Stimulated activated CD8-positive, alpha-beta memory T cell treated with anti-CD3 and anti-CD28 coated beads, Interleukin-12 subunit alpha, Interleukin-12 subunit beta, amount 100 ng/mL, for 24 hours (primary cell): ENCODE data around the gene GLMP.
"Not testable (repeated sequence)": the region's sequence is repeated elsewhere in the genome, so short reads cannot be mapped to it uniquely, and the experiment has no call there.

Experiments
- DNase-seq: peaks from one replicate; pipeline ENCODE4 v3.0.0-alpha.2; 2020; ENCODE audit errors: extremely low read depth

The GLMP gene, protein sequence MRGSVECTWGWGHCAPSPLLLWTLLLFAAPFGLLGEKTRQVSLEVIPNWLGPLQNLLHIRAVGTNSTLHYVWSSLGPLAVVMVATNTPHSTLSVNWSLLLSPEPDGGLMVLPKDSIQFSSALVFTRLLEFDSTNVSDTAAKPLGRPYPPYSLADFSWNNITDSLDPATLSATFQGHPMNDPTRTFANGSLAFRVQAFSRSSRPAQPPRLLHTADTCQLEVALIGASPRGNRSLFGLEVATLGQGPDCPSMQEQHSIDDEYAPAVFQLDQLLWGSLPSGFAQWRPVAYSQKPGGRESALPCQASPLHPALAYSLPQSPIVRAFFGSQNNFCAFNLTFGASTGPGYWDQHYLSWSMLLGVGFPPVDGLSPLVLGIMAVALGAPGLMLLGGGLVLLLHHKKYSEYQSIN

DNA sequence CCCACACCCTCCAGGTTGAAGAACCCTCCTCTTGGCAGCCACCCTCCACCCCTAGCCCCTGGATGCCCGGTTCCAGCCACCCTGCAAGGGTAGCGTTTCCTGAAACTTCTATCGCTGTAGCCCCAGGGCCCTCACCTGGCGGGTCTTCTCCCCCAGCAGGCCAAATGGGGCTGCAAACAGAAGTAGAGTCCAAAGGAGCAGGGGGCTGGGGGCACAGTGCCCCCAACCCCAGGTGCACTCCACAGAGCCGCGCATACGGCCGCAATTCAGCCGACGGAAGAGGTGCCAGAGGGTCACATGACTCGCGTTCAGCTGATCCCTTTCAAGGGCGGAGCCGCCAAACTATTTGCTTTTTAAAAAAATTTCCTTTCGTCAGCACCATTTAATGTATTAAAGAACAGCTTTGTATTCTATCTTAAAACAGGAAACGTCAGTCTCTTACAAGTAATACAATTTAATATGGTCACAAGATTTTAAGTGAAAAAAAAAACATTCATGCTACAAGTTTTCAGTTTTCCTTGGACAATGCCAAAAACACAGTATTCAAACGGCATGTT lies at the start of gene GLMP:
TSS of gene GLMP (minus strand) at position 289 of the 557 bp plus-strand sequence. CDS start at position 255, 34 bp downstream.
- DNase-seq, result no peak

DNA sequence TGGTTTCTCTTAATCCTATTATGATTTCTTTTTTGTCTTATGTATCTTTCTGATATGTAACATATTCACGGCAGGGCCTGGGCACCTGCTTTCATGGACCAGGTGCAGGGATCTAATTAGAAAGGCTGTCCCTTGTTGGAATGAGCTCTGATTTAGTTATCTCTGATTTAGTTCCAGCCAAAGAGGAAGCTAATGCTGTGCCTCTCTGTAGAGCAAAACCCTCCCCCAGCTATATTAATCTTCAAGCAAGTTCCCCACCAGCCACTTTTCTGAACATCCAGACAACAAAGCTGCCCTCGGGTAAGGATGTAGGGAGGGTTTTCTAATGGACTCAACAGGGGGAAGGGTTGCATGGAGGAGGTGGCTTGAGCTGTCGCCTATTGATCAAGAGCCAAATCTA lies 48.9 kb upstream of the GLMP start:
- no peak for DNase-seq

DNA sequence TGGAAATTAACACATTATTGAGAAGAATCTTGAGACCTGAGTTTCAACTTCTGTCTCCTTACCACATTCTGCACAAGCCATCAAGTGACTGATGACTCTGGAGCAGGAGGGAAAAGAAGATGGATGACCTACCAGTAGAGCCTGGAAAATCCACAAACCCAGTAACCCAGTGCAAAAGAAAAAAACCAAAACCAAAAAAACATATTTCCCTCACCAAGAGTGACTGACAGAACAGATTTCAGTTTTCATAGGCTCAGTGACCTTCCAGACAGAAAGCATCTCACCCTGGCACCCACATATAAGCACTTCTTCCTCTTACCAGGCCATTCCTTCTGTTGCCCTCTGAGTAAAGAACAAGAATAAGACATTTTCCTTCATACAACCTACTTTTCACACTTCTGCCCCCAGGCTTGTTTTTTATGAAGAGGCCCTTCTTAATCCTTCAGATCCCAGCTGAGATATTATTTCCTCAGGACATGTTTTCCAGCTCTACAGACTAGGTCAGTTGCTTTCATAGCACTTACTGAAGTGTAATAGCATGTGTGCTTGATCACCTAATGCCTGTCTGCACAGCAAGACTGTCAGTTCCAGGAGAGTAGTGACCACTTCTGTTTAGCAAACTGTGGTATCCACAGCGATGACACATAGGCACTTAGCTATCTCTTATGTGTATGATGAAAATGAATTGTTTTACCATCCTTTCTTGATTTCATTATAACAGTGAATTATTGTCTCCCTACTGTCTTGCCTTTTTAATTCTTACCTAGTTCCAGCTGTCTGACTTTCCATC lies 46.9 kb upstream of the GLMP start:
- no peak for DNase-seq

DNA sequence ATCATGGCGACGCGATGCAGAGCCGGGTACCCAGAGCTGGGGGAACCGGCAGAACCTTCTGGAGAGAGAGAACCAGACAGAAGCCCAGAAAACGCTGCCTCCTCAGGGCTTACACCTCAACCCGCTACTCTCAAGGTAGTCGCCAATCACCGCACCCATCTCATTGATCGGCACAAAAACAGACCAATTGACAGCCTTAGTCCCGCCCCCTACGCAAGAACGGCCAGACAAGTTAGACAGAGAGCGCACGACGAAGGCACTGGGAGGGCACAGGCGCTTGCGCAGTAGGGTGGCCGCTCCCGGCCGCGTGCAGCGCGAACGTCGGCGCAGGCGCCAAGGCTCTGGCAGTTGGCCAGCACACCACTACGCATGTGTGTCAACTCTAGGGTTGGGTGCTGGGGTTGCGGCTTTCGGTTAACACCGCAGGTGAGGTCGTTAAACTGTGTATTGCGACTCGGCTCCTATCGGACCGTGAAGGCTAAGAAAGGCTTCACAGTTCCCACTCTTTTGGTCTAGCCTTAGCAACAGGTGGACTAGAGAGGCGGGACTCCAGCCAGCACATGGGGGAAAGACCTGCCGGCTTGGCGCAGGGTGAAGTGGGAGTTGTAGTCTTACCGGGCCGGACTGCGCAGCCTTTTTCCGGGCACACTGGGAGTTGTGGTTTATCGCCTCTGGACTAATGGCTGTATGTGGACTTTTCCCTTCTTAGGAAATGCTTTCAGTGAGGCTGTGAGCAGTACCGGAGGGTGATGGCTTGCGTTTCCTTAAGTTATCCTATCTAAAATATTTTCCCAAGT lies 42.9 kb upstream of the GLMP start, which contains the start of the genes CCT3 and TSACC:
TSS of gene CCT3 (minus strand) at position 113 of the 797 bp plus-strand sequence. CDS start at position 5, 108 bp downstream.
TSS of gene TSACC (plus strand) at position 347 of the 797 bp plus-strand sequence. CDS start 1,232 bp downstream, outside the sequence.
- peak; percentile 96 for DNase-seq

DNA sequence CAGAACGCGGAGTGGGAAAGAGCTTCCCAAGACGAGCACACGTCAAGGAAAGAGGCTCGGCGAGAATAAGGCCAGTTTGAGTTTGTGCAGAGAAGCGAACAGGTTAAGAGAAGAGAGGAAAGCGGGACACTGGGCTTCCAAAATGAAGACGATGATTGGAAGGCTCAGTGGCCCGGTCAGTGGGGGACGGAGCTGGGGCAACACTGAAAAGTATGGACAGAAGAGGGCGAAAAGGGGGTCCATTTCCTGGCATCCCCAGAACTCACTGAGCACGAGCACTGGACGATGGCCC lies 42.4 kb upstream of the GLMP start:
- DNase-seq, result no peak

DNA sequence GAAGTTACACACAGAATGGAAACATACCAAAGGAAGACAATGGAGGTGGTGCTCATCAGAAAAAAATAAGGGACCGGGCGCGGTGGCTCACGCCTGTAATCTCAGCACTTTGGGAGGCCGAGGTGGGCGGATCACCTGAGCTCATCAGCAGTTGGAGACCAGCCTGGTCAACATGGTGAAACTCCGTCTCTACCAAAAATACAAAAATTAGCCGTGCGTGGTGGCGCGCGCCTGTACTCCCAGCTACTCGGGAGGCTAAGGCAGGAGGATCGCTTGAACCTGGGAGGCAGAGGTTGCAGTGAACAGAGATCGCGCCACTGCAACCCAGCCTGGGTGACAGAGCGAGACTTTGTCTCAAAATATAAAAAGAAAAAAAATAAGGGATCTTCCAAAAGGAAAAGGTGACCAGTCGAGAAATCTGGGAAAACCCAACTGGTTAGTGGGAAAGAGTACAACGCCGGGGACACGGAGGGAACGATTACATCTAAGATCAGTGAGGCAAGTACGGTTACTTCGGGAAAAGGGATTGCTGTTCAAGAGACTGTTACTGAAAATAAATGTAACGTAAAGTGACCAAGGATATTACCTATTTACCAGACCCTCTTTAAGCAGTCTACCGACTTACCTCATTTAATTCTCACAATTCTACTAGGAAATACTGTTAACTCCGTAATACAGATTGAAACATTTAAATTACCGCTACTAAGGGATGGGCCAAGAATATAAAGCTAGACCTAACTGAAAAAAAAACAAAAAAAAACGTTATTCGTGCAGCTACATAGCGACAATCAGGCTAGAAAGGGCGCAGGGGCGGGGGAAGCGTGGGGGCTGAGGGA lies 41.8 kb upstream of the GLMP start:
- DNase-seq, result no peak

DNA sequence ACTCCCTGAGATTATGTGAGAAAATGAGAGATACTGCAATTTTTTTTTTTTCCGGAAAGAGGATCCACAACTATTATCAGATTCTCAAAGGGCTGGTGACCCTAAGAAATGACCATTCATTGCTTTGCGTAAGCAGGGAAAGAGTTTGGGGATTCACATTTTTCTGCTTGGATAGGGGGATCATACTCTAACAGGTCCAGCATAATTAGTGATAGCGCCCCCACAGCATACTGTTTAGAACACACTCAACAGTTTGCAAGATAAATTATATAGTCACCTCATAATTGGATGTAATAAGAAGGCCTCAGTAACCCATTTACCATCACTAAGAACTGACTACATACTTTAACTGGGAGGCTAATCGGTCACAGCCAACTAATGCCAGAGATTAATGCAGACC lies 40.8 kb upstream of the GLMP start:
- no peak for DNase-seq

DNA sequence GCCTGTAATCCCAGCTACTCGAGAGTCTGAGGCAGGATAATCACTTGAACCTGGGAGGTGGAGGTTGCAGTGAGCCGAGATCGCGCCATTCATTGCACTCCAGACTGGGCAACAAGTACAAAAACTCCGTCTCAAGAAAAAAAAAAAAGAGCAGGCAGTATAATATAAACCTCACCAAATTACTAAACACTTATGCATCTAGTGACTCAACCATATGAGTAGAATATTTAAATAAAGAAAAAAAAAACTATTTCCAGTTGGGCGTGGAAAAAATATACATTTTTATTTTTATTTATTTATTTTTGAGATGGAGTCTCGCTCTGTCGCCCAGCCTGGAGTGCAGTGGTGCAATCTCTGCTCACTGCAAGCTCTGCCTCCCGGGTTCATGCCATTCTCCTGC lies 27.7 kb upstream of the GLMP start:
- not testable (repeated sequence) for DNase-seq

DNA sequence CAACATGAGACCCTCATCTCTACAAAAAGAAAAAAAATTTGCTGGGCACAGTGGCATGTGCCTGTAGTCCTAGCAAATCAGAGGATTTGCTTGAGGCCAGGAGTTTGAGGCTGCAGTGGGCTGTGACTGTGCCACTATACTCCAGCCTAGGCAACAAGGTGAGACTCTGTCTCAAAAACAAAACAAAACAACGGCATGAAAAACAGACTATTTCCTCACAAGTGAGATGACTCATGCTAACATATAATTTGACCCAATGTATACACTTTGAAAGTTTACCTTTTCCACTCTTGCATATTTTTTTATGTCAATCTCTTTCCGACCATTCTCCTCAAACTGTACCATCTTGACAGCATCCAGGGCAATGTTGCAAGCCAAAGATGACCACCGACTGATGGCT lies 25.1 kb upstream of the GLMP start:
- no peak for DNase-seq

DNA sequence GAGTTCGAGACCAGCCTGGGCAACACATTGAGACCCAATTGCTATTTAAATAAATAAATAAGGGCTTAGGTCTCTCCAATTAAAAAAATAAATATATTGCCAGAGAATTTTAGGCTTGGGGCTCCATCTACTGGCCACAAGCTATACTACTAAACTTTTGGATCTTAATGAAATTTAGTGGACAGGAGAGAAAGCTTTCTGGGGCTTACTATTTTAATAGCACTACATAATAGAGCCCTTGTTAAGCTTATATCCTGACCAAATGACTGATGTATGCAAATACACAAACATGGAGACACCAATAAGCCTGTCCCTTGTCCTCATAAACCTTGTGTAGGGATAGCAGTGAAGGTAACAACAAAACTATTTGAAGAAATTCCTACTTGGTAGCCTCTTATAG lies 24.2 kb upstream of the GLMP start:
- DNase-seq, result no peak

DNA sequence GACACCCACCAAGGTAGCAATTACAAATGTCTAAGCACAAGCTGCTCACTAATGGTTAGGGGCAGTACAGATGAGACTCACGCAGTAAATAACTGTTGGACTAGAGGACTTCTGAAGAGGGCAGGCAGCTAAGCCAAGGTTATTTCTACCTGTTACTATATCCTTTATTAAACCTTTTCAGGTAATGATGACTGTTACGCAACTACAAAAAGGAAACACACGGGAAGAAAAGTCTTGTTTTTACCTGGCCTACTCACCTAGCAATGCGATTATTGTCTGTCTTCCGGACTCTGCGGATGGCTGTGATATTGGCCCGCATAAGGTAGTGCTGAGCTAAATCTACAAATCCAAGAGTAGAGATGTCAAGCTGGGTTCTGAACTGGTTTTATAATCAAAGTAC lies 21.4 kb upstream of the GLMP start:
- DNase-seq, result no peak

DNA sequence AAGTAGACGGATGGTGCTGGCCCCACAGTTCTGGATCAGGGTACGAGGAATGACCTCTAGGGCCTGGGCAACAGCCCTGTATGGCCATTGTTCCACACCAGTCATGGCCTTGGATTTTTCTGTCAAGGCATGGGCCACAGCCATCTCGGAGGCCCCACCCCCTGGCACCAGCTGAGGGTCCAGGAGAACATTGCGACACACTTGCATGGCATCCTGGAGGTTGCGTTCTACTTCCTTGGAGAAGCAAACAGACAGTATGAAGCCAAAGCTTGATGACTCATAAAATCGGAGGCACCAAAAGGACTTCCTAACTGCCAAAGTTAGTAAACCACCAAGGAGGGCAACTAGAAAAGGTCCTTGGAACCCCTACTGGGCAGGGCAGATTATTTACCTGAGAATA lies 15.5 kb upstream of the GLMP start:
- no peak for DNase-seq

DNA sequence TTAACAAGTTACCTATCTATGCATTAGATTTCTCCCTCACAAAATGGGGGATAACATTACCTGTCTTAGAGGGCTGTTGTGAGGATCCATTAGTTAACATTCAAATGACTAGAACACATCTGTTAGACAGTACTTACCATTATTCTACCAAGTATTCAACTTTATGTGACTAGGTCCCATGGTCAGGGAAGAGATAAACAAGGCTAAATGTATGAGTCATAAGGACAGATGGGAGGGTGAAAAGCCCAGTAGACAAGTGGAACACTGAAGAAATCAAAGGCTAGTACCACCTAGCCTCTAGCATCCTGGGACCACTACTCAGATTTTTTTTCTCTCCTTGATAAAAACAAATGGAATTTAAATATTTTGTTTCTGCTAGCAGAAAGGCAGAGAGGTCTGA lies 12.6 kb upstream of the GLMP start:
- no peak for DNase-seq

DNA sequence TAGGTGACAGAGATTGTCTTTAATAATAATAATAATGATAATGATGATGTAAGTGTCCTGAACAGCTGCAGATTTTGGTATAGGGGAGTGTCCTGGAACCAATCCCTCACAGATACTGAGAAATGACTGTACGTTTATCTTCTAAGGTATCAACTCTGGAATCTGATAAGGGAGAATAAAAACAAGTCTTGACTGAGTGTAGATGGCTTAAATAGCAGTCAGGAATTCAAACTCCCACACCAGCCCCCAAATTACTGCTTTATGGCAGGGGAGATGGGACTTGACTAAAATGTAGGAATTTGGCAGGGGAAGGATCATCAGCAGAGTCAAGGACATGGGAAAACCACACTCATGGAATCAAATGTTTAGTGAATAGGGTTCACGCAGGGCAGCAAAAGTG lies 9.7 kb upstream of the GLMP start:
- no peak for DNase-seq

DNA sequence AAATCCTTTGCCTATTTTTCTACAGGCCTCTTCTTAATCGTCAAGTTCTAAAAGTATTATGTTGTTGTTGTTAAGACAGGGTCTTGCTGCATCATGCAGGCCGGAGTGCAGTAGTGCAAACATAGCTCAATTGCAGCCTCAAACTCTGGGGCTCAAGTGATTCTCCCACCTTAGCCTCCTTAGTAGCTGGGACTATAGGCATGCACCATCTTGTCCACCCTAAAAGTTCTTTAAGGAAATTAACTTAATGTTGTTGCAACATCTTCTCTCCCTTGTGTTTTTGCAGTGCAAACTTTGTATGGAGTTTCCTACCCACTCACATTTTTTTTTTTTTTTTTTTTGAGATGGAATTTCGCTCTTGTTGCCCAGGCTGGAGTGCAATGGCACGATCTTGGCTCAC lies 7.8 kb upstream of the GLMP start:
- DNase-seq, result no peak

DNA sequence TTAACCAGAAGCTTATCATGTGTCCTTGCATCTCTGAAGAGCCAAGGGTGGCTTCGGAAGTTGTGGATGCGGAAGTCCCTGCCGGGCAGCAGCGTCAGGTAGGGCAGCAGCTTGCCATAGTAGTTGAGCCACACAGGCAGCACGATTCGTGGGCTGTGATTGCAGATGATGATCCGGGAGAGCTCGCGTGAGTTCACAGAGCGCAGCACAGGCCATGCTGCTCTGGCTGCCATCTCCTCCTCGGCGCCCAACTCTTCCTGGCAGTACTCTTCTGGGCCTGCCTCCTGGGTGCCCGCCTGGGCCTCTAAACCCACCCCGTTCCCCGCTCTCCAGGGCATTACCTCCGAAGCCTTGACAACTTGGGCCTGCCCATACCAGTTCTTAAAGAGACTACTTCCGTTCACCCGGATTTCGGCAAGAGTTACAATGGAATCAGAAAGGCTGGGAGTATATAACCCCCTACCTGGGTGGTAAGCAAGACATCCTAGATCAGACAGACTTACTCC lies 3.4 kb upstream of the GLMP start, which contains the start of gene VHLL:
TSS of gene VHLL (minus strand) at position 456 of the 506 bp plus-strand sequence. CDS start at position 338, 118 bp downstream.
- no peak for DNase-seq

DNA sequence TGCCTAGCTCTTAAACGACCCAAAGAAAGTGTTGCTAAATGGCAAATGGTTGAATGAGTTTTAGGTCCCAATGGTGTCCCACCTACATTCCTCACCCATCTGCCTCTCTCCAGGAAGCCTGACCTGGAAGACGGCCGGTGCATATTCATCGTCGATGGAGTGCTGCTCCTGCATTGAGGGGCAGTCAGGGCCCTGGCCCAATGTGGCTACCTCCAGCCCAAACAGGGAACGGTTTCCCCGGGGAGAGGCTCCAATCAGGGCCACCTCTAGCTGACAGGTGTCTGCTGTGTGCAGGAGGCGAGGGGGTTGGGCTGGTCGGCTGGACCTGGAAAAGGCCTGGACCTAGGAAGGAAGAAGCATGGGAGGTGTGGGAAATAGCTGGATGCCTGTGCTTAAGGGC lies 1.6 kb downstream of the GLMP start:
- no peak for DNase-seq

DNA sequence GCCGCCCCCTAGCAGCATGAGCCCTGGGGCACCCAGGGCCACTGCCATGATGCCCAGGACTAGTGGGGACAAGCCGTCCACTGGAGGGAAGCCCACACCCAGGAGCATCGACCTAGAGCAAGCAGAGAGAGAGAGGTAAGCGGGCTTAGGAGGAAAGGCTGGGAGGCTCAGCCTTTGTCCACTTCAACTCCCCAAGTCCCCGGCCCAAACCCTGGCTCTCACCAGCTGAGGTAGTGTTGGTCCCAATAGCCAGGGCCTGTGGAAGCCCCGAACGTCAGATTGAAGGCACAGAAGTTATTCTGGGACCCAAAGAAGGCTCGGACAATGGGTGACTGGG lies 2.4 kb downstream of the GLMP start:
- DNase-seq, result no peak

DNA sequence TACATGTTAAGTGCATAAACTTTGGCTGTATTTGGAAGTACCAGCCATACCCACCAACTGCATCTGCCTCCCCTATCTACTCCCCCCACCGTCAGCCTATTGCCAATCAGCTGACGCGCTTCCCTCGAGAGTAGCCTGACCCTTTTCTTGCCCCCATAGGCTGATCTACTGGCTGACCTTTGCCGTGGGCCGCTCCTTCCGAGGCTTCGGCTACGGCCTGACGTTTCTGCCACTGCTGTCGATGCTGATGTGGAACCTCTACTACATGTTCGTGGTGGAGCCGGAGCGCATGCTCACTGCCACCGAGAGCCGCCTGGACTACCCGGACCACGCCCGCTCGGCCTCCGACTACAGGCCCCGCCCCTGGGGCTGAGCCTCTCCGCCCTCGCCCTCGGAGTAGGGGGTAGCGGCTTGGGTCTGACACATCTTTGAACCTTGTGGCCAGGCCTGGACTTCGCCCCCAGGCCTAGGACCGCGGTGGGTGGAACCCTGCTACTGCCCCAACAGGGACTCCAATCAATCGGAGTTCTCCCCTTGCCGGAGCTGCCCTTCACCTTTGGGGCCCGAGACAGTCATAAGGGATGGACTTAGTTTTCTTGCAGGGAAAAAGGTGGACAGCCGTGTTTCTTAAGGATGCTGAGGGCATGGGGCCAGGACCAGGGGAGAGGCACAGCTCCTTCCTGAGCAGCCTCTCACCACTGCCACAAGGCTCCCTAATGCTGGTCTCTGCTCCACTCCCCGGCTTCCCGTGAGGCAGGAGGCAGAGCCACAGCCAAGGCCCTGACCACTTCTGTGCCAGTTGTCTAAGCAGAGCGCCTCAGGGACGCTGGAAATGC lies 4.0 kb downstream of the GLMP start:
- no peak for DNase-seq

DNA sequence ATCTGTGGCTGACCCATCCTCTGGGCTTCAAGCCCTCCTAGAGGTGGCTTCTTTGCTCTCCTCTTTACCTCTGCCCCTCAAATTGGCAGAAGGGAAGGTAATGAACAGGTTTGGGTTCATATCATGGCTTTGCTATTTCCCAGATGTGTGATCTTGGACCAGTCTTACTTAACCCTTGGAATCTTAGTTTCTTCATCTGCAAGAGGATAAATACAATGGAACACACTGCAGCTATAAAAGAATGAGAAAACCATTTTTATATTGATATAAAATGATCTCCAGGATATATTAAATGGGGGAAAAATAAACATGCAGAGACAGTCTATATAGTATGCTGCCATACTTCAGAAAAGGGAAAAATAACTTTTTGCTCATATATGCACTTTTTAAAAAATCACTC lies 5.6 kb downstream of the GLMP start:
- no peak for DNase-seq
